RCC 7860 (cell line): ENCODE results near the gene DEPDC4.
"Not testable (repeated sequence)": the region's sequence is repeated elsewhere in the genome, so short reads cannot be mapped to it uniquely, and the experiment has no call there.

Experiments
- DNase-seq: peaks from one replicate; pipeline ENCODE4 v3.0.0-alpha.2; 2015; ENCODE audit warnings: low spot score
- FAIRE-seq: peaks from 2 replicates; lab custom pipeline; 2012; peaks lifted over from hg19 to GRCh38; lab: Jason Lieb, UNC

DEPDC4 gene

DNA sequence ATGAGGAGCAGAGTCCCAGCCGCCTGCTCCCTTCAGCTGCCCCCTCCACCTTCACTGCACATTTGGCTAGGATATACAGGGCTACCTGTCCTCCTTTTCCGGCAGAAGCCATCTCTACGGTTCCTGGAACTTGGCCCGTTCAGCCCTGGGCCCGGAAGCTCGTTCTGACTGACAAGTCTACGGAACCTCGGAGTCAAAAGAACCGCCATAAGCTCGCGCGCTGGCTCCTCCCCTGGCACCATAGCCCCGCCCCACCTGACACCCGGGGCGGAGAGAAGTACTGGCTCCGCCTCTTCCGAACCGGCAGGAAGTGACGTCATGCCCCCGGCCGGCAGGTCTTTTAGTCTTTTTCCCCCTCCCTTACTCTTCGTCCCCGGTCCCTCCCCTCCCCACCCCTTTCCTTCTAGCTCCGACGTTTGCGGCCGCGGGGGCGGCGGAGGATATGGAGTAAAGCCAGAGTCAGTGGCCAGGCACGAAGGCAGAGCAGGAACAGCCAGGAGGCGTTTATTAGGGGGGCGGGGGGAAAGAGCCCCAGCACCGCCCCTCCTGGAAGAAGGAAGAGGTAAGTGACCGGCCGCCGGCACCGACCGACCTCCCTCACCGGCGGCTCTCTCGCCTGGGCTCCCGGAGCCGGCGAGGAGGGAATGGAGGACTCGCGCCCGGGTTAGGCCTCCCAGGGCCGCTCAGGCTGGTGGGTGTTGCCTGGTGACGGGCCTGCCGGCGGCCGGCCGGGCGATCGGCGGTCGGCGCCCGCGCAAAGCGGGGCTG lies at the start of gene DEPDC4, which contains the start of gene SCYL2:
Gene DEPDC4, minus strand, starts transcription at position 245 of the 768 bp plus-strand sequence. Its CDS starts 3 bp downstream, at position 242.
Gene SCYL2, plus strand, starts transcription at position 343 of the 768 bp plus-strand sequence. CDS start 15,794 bp downstream, outside the sequence.
- DNase-seq (peak; percentile 92), FAIRE-seq (peak; percentile 80)

DNA sequence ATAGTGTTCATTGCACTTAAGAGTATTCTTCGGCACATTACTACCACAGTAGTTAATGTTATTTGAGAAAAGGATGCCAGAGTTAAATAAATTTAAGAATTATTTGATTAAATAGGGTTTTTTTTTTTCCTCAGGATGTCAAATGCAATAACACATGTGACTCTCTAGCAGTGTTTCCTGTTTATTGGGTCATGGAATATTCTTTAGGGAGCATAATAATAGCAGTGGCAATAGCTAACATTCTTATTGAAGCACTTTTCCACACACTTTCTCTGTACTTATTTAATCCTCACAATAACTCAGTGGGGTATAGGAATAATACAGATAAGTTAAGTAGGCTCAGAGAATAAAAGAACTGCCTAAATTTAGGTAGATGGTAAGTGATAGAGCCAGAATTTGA lies 44.4 kb upstream of the DEPDC4 start:
- DNase-seq (no peak), FAIRE-seq (no peak)

DNA sequence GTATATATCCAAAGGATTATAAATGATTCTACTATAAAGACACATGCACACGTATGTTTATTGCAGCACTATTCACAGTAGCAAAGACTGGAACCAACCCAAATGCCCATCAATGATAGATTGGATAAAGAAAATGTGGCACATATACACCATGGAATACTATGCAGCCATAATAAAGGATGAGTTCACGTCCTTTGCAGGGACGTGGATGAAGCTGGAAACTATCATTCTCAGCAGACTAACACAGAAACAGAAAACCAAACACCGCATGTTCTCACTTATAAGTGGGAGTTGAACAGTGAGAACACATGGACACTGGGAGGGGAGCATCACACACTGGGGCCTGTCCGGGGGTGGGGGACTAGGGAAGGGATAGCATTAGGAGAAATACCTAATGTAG lies 41.3 kb upstream of the DEPDC4 start:
- FAIRE-seq, DNase-seq: not testable (repeated sequence)

DNA sequence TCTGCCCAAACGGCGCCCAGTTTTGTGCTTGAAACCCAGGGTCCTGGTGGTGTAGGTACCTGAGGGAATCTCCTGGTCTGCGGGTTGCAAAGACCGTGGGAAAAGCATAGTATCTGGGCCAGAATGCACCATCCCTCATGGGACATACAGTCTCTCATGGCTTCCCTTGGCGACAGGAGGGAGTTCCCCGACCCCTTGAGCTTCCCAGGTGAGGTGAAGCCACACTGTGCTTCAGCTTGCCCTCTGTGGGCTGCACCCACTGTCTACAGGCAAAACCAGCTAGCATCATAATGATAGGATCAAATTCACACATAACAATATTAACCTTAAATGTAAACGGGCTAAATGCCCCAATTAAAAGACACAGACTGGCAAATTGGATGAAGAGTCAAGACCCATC lies 37.5 kb upstream of the DEPDC4 start:
- not testable (repeated sequence) for FAIRE-seq, DNase-seq

DNA sequence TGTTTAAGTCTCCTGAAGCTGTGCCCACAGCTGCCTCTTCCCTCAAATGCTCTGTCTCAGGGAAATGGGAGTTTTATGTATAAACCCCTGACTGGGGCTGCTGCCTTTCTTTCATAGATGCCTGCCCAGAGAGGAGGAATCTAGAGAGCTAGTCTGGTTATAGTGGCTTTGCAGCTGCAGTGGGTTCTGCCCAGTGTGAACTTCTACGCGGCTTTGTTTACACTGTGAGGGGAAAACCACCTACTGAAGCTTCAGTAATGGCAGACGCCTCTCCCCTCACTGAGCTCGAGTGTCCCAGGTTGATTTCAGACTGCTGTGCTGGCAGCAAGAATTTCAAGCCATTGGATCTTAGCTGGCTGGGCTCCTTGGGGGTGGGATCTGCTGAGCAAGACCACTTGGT lies 37.0 kb upstream of the DEPDC4 start:
- FAIRE-seq (no peak), DNase-seq (no peak)

DNA sequence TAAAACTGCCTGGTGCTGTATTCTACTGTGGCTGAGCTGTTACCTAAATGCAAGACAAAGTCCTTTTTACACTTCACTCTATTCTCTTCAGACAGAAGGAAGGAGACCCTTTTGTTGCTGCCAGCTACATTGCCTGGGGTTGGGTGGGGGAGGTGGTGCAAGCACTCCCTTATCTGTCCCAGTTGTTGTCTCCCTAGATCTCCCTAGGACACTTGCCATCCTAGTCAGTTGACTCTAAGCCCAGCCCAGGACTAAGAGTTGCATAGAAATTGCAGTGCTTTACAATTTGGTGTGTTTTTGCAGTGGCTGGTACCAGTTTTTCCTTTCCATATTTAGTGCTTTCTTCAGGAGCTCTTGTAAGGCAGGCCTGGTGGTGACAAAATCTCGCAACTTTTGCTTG lies 35.2 kb upstream of the DEPDC4 start:
- DNase-seq: no peak
- no peak for FAIRE-seq

DNA sequence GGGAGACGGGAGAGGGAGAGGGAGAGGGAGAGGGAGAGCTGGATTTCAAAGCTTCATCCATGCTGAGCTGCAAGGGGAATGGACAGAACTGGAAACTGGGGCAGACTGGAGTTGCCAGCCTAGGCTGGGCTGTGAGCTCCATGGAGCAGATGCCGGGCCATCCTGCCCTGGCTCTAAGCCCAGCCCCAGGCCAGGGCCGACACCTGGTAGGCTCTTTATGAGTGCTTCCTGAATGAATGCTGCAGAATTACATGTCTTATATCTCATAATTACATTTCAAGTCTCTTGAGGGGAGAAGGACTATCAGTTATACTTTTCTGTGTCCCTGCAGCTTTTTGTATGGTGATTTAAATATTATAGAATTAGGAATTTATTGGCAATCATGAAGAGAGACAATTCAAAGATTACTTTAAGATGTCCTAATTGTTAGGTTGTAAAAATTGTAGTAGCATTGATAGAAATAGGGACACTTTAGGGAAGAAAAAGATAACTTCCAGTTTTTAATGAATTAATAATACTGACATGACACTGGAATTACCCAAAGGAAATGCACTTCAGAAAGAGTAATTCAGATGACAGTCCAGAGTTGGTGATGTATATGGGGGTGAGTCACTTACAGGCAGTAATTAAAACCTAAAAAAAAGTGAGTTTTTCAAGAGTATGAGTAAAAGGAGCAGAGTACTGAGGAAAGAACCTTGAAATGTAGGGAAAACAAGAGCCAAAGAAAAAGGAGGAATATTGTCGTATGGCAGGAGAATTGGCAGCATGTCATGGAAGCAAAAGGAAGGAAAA lies 29.1 kb upstream of the DEPDC4 start:
- DNase-seq (no peak), FAIRE-seq (no peak)

DNA sequence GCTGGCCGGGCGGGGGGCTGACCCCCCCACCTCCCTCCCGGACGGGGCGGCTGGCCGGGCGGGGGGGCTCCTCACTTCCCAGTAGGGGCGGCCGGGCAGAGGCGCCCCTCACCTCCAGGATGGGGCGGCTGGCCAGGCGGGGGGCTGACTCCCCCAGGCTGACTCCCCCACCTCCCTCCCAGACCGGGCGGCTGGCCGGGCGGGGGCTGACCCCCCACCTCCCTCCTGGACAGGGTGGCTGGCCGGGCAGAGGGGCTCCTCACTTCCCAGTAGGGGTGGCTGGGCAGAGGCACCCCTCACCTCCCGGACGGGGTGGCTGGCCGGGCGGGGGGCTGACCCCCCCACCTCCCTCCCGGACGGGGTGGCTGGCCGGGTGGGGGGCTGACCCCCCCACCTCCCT lies 27.5 kb upstream of the DEPDC4 start:
- FAIRE-seq, DNase-seq: not testable (repeated sequence)

DNA sequence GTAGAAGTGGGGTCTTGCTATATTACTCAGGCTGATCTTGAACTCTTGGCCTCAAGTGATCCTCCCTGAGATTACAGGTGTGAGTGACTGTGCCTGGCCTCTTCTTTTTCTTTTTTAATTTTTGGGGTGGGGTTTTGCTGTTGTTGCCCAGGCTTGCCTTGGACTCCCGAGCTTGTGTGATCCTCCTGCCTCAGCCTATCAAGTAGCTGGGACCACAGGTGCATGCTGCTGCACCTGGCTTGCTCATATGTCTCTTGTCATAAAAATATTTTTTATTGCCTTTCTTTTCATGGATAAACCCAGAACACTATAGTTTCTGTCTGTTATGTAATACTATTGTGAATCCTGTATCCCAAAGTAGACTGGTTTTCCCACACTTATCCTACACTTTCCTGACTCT lies 26.1 kb upstream of the DEPDC4 start:
- FAIRE-seq: no peak

DNA sequence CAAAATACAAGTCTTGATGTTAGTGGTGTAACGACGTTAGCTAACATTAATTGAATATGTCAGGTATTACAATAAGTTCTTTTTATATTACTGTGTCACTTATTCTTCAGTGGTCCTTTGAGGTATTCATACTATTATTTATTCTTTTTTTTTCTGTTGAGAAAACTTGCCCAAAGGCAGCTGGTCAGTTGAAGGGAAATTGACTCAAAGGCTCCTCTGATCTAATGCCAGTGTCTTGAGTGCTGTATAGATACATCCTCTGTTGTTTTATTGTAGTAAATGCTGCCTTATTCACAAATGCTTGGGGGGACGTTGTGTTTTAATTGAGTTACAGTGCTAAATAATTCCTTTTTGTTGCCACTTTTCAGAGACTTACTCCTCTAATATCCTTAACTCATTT lies 23.1 kb upstream of the DEPDC4 start:
- no peak for DNase-seq
- FAIRE-seq: no peak

More for the DNA sequence above, 26.1 kb upstream of the DEPDC4 start:
- no peak for DNase-seq

DNA sequence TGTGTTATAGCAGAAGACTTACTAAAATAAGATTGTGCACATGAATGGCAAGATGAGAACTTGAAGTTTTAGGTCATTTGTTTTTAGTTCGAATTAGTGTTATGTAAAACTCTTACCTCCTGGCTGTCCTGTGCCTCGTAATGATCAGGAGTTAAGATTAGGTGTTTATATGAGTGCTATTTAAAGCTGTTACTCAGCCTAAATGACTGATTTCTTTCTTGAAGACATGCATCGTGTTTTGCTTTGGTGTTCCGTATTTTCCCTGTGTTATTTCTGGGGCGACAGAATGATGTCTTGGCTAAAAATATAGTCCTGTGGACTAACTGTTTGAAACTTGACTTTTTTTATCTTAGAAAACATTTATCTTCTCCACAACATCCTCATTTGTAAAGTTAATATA lies 22.2 kb upstream of the DEPDC4 start:
- DNase-seq (no peak), FAIRE-seq (no peak)

DNA sequence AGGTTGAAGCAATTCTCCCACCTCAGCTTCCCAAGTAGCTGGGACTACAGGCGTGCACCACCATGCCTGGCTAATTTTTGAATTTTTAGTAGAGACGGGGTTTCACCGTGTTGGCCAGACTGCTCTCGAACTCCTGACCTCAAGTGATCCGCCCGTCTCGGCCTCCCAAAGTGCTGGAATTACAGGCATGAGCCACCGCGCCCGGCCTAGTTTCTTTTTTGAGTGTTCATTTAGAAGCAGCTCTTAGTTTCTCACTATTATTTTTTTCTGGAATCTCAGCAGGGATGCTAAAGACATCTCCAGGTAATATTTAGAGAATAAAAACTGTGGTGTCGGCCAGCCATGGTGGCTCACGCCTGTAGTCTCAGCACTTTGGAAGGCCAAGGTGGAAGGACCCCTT lies 17.7 kb upstream of the DEPDC4 start:
- not testable (repeated sequence) for DNase-seq, FAIRE-seq

DNA sequence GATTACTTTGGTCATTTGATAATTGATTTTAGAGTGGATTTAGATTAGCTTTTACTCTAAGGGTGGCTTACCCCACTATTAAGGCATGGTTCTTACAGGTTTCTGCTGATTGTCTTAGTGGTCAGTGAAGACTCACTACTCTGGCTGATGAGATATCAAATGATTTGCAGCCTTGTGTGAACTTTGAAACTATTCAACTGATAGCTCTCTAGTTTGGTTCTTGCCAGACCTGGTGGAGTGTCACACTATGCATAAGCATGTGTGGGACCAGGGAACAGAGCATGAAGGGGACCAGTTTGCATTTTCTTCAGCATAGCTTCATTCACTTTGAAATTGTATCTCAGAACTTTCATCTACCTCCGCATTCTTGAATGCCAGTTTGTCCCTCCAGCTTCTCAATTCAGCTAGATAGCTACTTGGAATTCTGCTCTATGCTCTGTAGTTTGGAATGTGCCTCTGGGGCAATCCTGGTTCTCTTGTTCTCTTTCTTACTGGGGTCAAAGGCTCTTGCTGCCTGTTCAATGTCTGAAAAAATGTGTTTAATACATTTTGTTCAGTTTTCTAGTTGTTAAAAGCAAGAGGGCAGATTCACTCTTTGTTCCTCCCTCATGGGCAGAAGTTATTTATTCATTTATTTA lies 12.8 kb upstream of the DEPDC4 start:
- DNase-seq (no peak), FAIRE-seq (no peak)

DNA sequence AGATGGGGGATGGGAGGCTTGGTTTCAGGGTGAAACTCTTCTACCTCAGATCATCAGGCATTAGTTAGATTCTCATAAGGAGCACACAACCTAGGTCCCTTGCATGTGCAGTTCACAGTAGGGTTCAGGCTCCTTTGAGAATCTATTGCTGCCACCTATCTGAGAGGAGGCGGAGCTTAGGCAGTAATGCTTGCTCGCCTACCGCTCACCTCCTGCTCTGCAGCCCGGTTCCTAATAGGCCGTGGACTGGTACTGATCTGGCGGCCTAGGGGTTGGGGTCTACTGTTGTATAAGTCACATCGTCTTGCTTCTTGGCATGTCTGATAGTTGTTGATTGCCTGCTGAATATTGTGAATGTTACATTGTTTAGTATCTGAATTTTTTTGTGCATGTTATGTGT lies 12.3 kb upstream of the DEPDC4 start:
- no peak for DNase-seq
- FAIRE-seq: no peak

DNA sequence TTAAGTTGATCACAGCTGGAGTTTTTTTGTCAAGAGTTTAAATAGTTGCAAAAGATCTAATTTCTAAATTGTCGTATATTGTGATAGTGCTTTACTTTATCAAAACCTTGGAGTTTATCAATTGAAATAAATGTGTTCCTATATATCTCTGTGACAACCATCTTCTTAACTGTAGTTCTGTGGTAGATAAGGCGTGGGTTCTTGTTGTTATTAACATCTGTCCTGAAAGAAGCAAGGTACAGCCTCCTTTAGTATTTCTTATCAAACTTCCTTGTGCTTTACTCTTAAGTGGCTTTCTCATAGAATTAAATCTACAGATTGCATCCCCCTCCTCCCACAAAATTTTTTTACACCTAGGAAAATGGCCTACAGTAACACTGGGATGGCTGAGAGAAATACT lies 7.4 kb upstream of the DEPDC4 start:
- FAIRE-seq (no peak), DNase-seq (no peak)

DNA sequence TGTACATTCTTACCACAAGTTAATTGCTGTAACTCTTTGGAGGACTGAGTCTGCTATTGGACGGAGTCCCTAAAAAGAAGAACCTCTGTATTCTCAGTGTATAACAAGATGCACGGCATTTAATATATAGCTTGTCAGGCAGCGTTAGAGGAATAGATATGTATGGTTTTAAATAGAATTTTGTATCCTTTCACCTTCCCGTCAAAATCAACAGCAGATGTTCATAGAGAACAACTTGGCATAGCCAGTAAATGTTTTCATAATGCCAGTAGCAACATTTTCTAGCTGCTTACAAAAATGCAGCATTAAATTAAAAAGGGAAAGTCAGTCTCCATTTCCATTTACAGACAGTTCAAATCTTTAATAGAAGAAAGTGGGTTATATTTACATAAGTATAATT lies 6.9 kb upstream of the DEPDC4 start:
- FAIRE-seq (no peak), DNase-seq (no peak)

DNA sequence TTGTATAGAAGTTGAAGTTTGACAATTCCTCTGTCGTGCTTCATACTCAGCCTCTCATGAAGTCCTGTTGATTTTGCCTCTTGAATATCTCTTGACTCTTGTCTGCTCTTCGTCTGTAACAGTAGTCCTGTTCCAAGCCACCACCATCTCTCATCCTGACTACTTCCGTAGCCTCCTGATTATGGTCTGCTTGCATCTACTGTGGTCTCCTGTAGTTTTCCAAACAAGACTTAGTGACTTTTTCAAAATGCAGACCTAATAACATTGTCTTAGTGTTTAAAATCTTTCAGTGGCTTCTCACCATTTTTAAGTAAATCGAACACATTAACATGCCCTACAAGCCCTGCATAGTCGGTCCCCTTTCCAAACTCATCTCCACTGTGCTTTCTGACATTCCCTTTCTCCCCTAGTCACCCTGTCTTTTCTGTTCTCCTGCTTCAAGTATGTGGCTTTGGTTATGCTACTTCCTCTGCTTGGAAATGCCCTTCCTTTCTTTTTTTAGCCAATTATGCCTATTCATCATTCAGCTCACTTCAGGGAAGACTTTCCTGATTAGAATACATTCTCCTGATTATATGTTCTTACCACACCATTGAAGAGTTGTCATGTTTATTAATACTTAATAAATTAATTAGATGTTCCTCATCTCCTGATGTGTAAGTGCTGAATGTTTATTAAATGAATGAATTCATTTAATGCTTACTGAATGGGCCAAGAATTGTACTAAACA lies 2.1 kb upstream of the DEPDC4 start:
- no peak for DNase-seq

DNA sequence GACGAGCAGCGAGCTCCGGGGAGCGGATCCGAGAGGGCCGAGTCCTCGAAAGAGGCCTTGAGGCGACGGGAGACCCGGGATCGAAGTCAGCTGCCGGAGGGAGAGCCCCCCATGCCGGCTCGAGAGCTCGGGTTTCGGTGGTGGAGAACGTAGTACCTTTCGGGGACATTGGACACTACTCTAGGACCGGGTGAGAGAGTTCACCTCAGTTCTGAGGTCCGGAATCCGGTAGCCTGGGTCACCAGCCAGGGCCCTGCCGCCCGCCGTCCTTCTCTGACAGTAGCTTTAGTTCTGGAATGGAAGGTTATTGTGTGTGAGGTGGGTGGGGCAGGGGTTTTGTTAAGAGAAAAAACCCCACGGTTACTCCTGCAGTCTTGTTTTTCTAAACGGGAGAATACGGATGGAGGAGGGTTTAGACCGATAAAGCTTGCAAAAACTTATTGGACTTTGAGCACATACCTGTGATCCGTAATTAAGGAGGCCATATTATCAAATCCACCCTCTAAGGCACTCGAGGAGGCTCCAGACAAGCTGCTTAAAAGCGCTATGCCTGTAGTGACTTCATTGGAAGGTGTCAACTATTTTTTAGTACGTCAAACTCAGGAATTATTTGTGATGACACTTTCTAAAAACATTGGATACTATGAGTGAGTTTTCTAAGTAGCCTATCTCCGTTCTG lies 863 bp upstream of the DEPDC4 start:
- FAIRE-seq: no peak
- DNase-seq: no peak

More for the DNA sequence above, 2.1 kb upstream of the DEPDC4 start:
- no peak for FAIRE-seq

DNA sequence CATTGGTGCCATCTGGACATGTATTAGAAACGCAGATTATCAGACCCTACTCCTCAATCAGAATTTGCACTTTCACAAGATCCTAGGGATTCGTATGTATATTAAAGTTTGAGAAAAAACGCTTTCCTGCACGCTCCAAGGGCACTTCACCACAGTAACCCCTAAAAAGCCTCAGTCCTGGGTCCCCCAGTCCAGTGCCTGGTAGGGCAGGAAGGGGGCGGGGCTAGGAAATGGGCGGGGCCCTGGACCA lies 369 bp downstream of the DEPDC4 start:
- FAIRE-seq: no peak
- DNase-seq: no peak

DNA sequence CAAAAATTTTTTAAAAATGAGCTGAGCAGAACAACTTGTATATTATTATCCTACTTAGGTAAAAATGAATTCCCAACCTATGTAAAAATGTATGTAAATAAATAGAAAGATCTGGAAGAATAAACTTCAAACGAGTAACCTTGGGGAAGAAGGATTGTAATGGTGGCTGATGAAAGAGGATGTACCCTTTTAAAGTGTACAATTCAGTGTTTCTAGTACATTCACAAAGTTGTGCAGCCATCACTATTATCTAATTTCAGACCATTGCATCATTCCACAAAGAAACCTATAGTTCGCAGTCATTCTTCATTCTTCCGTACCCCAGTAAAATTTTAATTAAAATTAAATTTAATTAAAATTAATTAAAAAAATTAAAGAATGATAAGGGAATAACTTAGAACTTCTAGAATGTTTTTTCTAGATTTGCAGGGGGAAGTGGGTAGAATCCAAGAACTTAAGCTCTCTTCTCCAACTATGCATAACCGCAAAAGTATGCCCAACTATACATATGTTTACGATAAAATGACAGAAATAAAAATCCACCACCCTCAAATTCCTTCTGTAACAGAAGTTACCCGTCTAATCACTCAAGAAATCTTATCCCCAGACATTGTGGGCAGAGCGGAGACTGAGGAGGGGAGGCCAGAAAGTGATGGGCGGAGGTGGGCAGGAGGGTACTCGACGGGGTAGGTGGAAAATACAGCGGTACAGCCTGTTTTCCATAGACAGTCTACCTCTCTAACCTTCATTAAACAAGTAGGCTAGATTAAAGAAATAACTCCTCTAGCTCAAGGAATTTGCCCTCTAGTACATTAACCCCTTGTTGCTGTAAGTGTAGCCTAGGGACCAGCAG lies 921 bp downstream of the DEPDC4 start:
- FAIRE-seq: no peak
- DNase-seq: no peak
